MM.1S (cell line): ENCODE measurements around the gene UGT2B10.

Experiments used
- DNase-seq: peaks from one replicate; pipeline ENCODE4 v3.0.0-alpha.2; 2015
- H2AFZ ChIP-seq: fragments of 300-600 bp; sonication (generic); 2 replicates; pipeline ENCODE4 v1.6.0; 2016; ENCODE audit warnings: antibody characterized with exemption, low read length
- H3F3A ChIP-seq: fragments of 300-600 bp; sonication (generic); 2 replicates; pipeline ENCODE4 v1.6.1; 2016; ENCODE audit warnings: mild to moderate bottlenecking, antibody characterized with exemption, low read length, moderate library complexity, mixed read lengths; ENCODE audit not compliant: insufficient read depth
- H3K27ac ChIP-seq: fragments of 300-600 bp; sonication (generic); 2 replicates; pipeline ENCODE4 v1.5.1; 2016; ENCODE audit warnings: mild to moderate bottlenecking, low read length
- H3K27me3 ChIP-seq: fragments of 300-600 bp; sonication (generic); replicated peaks from 2 replicates; pipeline ENCODE4 v1.6.0; 2016; ENCODE audit warnings: low read length; ENCODE audit not compliant: insufficient read depth
- H3K36me3 ChIP-seq: fragments of 300-600 bp; sonication (generic); replicated peaks from 2 replicates; pipeline ENCODE4 v1.6.1; 2016; ENCODE audit warnings: mild to moderate bottlenecking, low read length, mixed read lengths; ENCODE audit not compliant: insufficient read depth
- H3K4me1 ChIP-seq: fragments of 300-600 bp; sonication (generic); 2 replicates; pipeline ENCODE4 v1.6.1; 2016; ENCODE audit warnings: low read length, mixed read lengths
- H3K4me2 ChIP-seq: fragments of 300-600 bp; sonication (generic); 2 replicates; pipeline ENCODE4 v1.6.0; 2016; ENCODE audit warnings: low read depth, low read length
- H3K4me3 ChIP-seq: fragments of 300-600 bp; sonication (generic); 2 replicates; pipeline ENCODE4 v1.5.1; 2016; ENCODE audit warnings: low read length, mixed read lengths
- H3K79me2 ChIP-seq: fragments of 300-600 bp; sonication (generic); 2 replicates; pipeline ENCODE4 v1.6.1; 2016; ENCODE audit warnings: mixed run types, low read length, mixed read lengths
- H3K9ac ChIP-seq: fragments of 300-600 bp; sonication (generic); 2 replicates; pipeline ENCODE4 v1.6.1; 2016; ENCODE audit warnings: low read length, mixed read lengths
- H3K9me2 ChIP-seq: fragments of 300-600 bp; sonication (generic); replicated peaks from 2 replicates; pipeline ENCODE4 v1.6.1; 2016; ENCODE audit warnings: mild to moderate bottlenecking, low read length, mixed read lengths; ENCODE audit not compliant: insufficient read depth
- H3K9me3 ChIP-seq: fragments of 300-600 bp; sonication (generic); replicated peaks from 2 replicates; pipeline ENCODE4 v1.6.1; 2016; ENCODE audit warnings: mild to moderate bottlenecking, low read length, mixed read lengths; ENCODE audit not compliant: insufficient read depth
- H4K20me1 ChIP-seq: fragments of 300-600 bp; sonication (generic); 2 replicates; pipeline ENCODE4 v1.6.1; 2016; ENCODE audit warnings: mild to moderate bottlenecking, low read length, moderate library complexity, mixed read lengths; ENCODE audit not compliant: insufficient read depth
- EZH2phosphoT487 ChIP-seq: fragments of 300-600 bp; sonication (generic); IDR thresholded peaks from 2 replicates; pipeline ENCODE4 v1.6.1; 2018; ENCODE audit warnings: antibody characterized with exemption, low read length
- TF ChIP-seq, protein P1 (sequence below): fragments of 300-600 bp; sonication (generic); IDR thresholded peaks from 2 replicates; pipeline ENCODE4 v1.5.1; 2016; ENCODE audit warnings: antibody characterized with exemption, low read length, mixed read lengths

Gene UGT2B10

DNA sequence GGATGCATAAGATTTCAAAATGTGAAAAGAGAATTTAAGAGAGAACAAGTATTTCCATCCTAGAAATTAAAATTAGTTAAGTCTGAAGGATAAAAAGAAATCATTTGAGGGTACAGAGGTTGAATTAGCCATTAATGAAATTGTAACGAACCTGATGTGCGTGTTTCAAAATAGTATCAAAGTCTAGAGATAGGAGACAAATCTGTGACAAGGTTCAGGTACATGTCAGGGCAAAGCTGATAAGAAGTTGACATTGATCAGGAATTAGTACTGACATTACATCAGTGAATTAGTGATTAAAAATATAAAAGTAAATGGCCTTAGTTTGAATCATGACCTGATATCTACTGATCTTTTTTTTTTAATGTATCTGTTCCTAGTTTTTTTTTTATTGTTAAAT, 62.3 kb downstream of the UGT2B10 start:
- no peaks in the 10 kb centered on the region for H4K20me1 ChIP-seq
- no peaks in the 10 kb centered on the region for H3K27me3 ChIP-seq
- H3K4me3 ChIP-seq = no peak overlapping the region
- no peaks in the 10 kb centered on the region for H3K9me3 ChIP-seq
- no peaks in the 10 kb centered on the region for H3K9me2 ChIP-seq
- H3K4me2 ChIP-seq = no peak overlapping the region
- H3K9ac ChIP-seq = no peak overlapping the region
- H2AFZ ChIP-seq = no peak overlapping the region
- no peaks in the 10 kb centered on the region for H3K36me3 ChIP-seq
- DNase-seq = no peak
- H3K27ac ChIP-seq = no peak overlapping the region
- no peaks in the 10 kb centered on the region for H3K79me2 ChIP-seq
- no peak for TF ChIP-seq EZH2phosphoT487
- TF ChIP-seq, protein P1, sequence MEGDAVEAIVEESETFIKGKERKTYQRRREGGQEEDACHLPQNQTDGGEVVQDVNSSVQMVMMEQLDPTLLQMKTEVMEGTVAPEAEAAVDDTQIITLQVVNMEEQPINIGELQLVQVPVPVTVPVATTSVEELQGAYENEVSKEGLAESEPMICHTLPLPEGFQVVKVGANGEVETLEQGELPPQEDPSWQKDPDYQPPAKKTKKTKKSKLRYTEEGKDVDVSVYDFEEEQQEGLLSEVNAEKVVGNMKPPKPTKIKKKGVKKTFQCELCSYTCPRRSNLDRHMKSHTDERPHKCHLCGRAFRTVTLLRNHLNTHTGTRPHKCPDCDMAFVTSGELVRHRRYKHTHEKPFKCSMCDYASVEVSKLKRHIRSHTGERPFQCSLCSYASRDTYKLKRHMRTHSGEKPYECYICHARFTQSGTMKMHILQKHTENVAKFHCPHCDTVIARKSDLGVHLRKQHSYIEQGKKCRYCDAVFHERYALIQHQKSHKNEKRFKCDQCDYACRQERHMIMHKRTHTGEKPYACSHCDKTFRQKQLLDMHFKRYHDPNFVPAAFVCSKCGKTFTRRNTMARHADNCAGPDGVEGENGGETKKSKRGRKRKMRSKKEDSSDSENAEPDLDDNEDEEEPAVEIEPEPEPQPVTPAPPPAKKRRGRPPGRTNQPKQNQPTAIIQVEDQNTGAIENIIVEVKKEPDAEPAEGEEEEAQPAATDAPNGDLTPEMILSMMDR = no peak
- H3F3A ChIP-seq = no peaks in the 10 kb centered on the region
- H3K4me1 ChIP-seq = no peaks in the 10 kb centered on the region
